K562 (cell line): ENCODE data around the gene GARNL3. TPM values are rescaled to one million over a fixed set of nuclear protein-coding genes. Genes with fewer than 3 reads are reported as not detected.

Experiments
- DACH1 ChIP-seq: fragments of 450-650 bp; IDR thresholded peaks from 2 replicates; pipeline ENCODE4 v1.6.1; 2018; ENCODE audit not compliant: partially characterized antibody
- DDX20 ChIP-seq: fragments of 450-650 bp; IDR thresholded peaks from 2 replicates; pipeline ENCODE4 v1.6.1; 2016; ENCODE audit warnings: missing genetic modification characterization, low read depth, mild to moderate bottlenecking, missing compliant biosample characterization, moderate library complexity
- KHSRP ChIP-seq: fragments of 450-650 bp; IDR thresholded peaks from 2 replicates; pipeline ENCODE4 v1.6.1; 2017
- MTA2 ChIP-seq: fragments of 450-650 bp; IDR thresholded peaks from 2 replicates; pipeline ENCODE4 v1.6.1; 2016; ENCODE audit warnings: low read depth
- PHB ChIP-seq: fragments of 250-450 bp; sonication (Bioruptor Pico); IDR thresholded peaks from 2 replicates; pipeline ENCODE4 v1.5.0; 2021
- RBM15 ChIP-seq: fragments of 200-400 bp; formaldehyde crosslinking; IDR thresholded peaks from 2 replicates; pipeline ENCODE4 v1.6.1; 2018; ENCODE audit warnings: mild to moderate bottlenecking, low read length, moderate library complexity; ENCODE audit not compliant: insufficient read depth
- ZNF12 ChIP-seq: sonication (generic); formaldehyde crosslinking; IDR thresholded peaks from 2 replicates; pipeline ENCODE4 v1.4.0; 2020; ENCODE audit warnings: mild to moderate bottlenecking, missing genetic modification reagents
- ZNF134 ChIP-seq: fragments of 250-450 bp; sonication (Bioruptor Pico); conservative IDR thresholded peaks from 2 replicates; pipeline ENCODE4 v1.4.0; 2020
- ZNF23 ChIP-seq: fragments of 250-450 bp; sonication (Bioruptor Pico); IDR thresholded peaks from 2 replicates; pipeline ENCODE4 v1.4.0; 2020; ENCODE audit warnings: mild to moderate bottlenecking
- polyA plus RNA-seq, 8 experiments: library from polyadenylated mRNA; depleted of rRNA in 4 of 8; stranded (reverse) in 5 of 8; unstranded in 3 of 8; fragments of >200 nt; fragmentation: Nextera tagmentation in 2 of 8; fragmentation: Illumina TruSeq in 1 of 8; extraction: Ambion mirVana in 2 of 8; extraction: Trizol in 1 of 8; gene quantifications; 2 replicates each; pipeline versions ENCODE4 v1.2.1 to v1.2.3, GENCODE V29; 2011 to 2014; ENCODE audit warnings: inconsistent platforms in 1 of 8, missing spikeins in 1 of 8
- total RNA-seq, 7 experiments: library from RNA; depleted of rRNA in 6 of 7; stranded (reverse); fragments of >200 nt in 6 of 7; fragmentation: Illumina TruSeq in 2 of 7; extraction: Trizol in 2 of 7; gene quantifications; 2 replicates each; pipeline versions ENCODE4 v1.2.1 to v1.2.3, GENCODE V29; 2011 to 2021; ENCODE audit warnings: low replicate concordance in 1 of 7
- TF ChIP-seq, protein P1 (sequence below), 2 experiments: fragments of 450-650 bp in 1 of 2; sonication (generic) in 1 of 2; formaldehyde crosslinking in 1 of 2; IDR thresholded peaks; 2 replicates each; pipeline versions ENCODE4 v1.7.1 to v1.9.0; 2016 to 2022; ENCODE audit warnings: inconsistent platforms in 1 of 2, mild to moderate bottlenecking in 1 of 2, missing genetic modification reagents in 1 of 2
- TF ChIP-seq, protein P2 (sequence below): fragments of 450-650 bp; IDR thresholded peaks from 2 replicates; pipeline ENCODE4 v1.6.1; 2016; ENCODE audit warnings: low read depth

Gene GARNL3
- total and polyA plus RNA-seq, 9 of the 15 experiments (the other 6 are each of a cell fraction or from before 2014, with no cell fraction given), result 0.35 to 2.7 (median 1.6) TPM

DNA sequence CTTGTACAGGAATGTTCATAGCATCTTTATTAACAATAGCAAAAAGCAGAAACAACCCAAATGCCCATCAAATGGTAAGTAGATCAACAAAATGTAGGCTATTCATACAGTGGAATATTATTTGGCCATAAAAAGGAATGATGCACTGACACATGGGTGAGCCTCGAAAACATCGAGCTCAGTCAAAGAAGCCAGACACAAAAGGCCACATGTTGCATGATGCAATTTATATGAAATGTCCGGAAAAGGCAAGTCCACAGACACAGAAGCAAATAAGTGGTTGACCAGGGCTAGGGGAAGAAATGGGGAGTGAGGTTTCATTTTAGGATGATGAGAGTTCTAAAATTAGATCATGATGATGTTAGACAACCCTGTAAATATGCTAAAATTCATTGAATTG, 115.9 kb downstream of the GARNL3 start (continued):
- TF ChIP-seq, protein P1, sequence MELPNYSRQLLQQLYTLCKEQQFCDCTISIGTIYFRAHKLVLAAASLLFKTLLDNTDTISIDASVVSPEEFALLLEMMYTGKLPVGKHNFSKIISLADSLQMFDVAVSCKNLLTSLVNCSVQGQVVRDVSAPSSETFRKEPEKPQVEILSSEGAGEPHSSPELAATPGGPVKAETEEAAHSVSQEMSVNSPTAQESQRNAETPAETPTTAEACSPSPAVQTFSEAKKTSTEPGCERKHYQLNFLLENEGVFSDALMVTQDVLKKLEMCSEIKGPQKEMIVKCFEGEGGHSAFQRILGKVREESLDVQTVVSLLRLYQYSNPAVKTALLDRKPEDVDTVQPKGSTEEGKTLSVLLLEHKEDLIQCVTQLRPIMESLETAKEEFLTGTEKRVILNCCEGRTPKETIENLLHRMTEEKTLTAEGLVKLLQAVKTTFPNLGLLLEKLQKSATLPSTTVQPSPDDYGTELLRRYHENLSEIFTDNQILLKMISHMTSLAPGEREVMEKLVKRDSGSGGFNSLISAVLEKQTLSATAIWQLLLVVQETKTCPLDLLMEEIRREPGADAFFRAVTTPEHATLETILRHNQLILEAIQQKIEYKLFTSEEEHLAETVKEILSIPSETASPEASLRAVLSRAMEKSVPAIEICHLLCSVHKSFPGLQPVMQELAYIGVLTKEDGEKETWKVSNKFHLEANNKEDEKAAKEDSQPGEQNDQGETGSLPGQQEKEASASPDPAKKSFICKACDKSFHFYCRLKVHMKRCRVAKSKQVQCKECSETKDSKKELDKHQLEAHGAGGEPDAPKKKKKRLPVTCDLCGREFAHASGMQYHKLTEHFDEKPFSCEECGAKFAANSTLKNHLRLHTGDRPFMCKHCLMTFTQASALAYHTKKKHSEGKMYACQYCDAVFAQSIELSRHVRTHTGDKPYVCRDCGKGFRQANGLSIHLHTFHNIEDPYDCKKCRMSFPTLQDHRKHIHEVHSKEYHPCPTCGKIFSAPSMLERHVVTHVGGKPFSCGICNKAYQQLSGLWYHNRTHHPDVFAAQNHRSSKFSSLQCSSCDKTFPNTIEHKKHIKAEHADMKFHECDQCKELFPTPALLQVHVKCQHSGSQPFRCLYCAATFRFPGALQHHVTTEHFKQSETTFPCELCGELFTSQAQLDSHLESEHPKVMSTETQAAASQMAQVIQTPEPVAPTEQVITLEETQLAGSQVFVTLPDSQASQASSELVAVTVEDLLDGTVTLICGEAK (IDR thresholded peaks at IDR 0.05), result no peak
- TF ChIP-seq, protein P1 (CRISPR knock-in tag; IDR thresholded peaks at IDR 0.05), result no peak
- TF ChIP-seq ZNF23 (no peak), RBM15 (no peak), MTA2 (no peak), PHB (no peak), DACH1 (no peak), DDX20 (tag) (no peak), ZNF12 (CRISPR knock-in tag) (no peak), KHSRP (no peak), ZNF134 (CRISPR knock-in tag) (no peak)
- TF ChIP-seq, protein P2, sequence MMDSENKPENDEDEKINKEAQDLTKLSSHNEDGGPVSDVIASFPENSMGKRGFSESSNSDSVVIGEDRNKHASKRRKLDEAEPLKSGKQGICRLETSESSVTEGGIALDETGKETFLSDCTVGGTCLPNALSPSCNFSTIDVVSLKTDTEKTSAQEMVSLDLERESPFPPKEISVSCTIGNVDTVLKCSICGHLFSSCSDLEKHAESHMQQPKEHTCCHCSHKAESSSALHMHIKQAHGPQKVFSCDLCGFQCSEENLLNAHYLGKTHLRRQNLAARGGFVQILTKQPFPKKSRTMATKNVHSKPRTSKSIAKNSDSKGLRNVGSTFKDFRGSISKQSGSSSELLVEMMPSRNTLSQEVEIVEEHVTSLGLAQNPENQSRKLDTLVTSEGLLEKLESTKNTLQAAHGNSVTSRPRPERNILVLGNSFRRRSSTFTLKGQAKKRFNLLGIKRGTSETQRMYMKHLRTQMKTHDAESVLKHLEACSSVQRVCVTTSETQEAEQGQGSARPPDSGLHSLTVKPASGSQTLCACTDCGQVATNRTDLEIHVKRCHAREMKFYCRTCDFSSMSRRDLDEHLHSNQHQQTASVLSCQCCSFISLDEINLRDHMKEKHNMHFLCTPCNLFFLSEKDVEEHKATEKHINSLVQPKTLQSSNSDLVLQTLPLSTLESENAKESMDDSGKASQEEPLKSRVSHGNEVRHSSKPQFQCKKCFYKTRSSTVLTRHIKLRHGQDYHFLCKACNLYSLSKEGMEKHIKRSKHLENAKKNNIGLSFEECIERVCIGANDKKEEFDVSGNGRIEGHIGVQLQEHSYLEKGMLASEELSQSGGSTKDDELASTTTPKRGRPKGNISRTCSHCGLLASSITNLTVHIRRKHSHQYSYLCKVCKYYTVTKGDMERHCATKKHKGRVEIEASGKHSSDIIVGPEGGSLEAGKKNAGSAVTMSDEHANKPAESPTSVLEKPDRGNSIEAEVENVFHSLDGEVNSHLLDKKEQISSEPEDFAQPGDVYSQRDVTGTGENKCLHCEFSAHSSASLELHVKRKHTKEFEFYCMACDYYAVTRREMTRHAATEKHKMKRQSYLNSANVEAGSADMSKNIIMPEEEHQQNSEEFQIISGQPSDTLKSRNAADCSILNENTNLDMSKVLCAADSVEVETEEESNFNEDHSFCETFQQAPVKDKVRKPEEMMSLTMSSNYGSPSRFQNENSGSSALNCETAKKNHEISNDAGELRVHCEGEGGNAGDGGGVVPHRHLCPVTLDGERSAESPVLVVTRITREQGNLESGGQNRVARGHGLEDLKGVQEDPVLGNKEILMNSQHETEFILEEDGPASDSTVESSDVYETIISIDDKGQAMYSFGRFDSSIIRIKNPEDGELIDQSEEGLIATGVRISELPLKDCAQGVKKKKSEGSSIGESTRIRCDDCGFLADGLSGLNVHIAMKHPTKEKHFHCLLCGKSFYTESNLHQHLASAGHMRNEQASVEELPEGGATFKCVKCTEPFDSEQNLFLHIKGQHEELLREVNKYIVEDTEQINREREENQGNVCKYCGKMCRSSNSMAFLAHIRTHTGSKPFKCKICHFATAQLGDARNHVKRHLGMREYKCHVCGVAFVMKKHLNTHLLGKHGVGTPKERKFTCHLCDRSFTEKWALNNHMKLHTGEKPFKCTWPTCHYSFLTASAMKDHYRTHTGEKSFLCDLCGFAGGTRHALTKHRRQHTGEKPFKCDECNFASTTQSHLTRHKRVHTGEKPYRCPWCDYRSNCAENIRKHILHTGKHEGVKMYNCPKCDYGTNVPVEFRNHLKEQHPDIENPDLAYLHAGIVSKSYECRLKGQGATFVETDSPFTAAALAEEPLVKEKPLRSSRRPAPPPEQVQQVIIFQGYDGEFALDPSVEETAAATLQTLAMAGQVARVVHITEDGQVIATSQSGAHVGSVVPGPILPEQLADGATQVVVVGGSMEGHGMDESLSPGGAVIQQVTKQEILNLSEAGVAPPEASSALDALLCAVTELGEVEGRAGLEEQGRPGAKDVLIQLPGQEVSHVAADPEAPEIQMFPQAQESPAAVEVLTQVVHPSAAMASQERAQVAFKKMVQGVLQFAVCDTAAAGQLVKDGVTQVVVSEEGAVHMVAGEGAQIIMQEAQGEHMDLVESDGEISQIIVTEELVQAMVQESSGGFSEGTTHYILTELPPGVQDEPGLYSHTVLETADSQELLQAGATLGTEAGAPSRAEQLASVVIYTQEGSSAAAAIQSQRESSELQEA, result no peak
